HEK293 (cell line): ENCODE data around the gene KIF13A.

Experiments used
- CTCF ChIA-PET: fragments of 350-600 bp; formaldehyde crosslinking; extraction: SDS; loops from one replicate; lab custom pipeline; 2021; ENCODE audit warnings: antibody characterized with exemption; lab: Yijun Ruan, JAX
- POLR2A ChIA-PET: fragments of 300-600 bp; formaldehyde crosslinking; extraction: SDS; loops from one replicate; lab custom pipeline; 2020; ENCODE audit warnings: antibody characterized with exemption, inconsistent platforms; lab: Yijun Ruan, JAX
- H3K27ac ChIP-seq: fragments of 200-500 bp; sonication (Bioruptor generic); 2 replicates; pipeline ENCODE4 v1.5.1; 2014; ENCODE audit warnings: low read depth, low read length, control low read depth, inconsistent platforms; ENCODE audit errors: extremely low read depth
- H3K36me3 ChIP-seq, 2 experiments: fragments of 200-500 bp in 1 of 2; sonication (Bioruptor generic) in 1 of 2; 1 replicate in 1 of 2; 2 replicates in 1 of 2; pipeline ENCODE4 v1.5.1; 2014 to 2017; ENCODE audit warnings: inconsistent platforms in 2 of 2, low read length in 2 of 2; ENCODE audit not compliant: control insufficient read depth in 2 of 2, insufficient read depth in 1 of 2
- H3K4me1 ChIP-seq: fragments of 200-500 bp; sonication (Bioruptor generic); 2 replicates; pipeline ENCODE4 v1.5.1; 2014; ENCODE audit warnings: mild to moderate bottlenecking, low read length, inconsistent platforms; ENCODE audit not compliant: control insufficient read depth, insufficient read depth
- H3K4me3 ChIP-seq: 2 replicates; pipeline ENCODE4 v1.5.1; 2011; ENCODE audit warnings: low read depth, mild to moderate bottlenecking, control low read depth, low read length, moderate library complexity
- H3K9me3 ChIP-seq: fragments of 200-500 bp; sonication (Bioruptor generic); 2 replicates; pipeline ENCODE4 v1.5.1; 2014; ENCODE audit warnings: low read depth, low read length, inconsistent platforms; ENCODE audit not compliant: control insufficient read depth, insufficient read depth
- GLIS2 ChIP-seq: fragments of 450-650 bp; formaldehyde crosslinking; IDR thresholded peaks from 2 replicates; pipeline ENCODE4 v1.5.1; 2016; ENCODE audit warnings: missing biosample characterization, missing genetic modification characterization
- KLF17 ChIP-seq: fragments of 450-650 bp; formaldehyde crosslinking; IDR thresholded peaks from 2 replicates; pipeline ENCODE4 v1.5.1; 2016; ENCODE audit warnings: missing biosample characterization, missing genetic modification characterization
- ZFHX2 ChIP-seq: fragments of 450-650 bp; formaldehyde crosslinking; conservative IDR thresholded peaks from 2 replicates; pipeline ENCODE4 v1.5.1; 2016; ENCODE audit warnings: missing biosample characterization, missing genetic modification characterization
- ZNF148 ChIP-seq: fragments of 450-650 bp; formaldehyde crosslinking; IDR thresholded peaks from 2 replicates; pipeline ENCODE4 v1.5.0; 2017; ENCODE audit warnings: missing biosample characterization, missing genetic modification characterization, borderline replicate concordance
- ZNF211 ChIP-seq: fragments of 450-650 bp; formaldehyde crosslinking; IDR thresholded peaks from 2 replicates; pipeline ENCODE4 v1.5.1; 2016; ENCODE audit warnings: low read depth, missing biosample characterization, missing genetic modification characterization
- ZNF214 ChIP-seq: fragments of 450-650 bp; formaldehyde crosslinking; IDR thresholded peaks from 2 replicates; pipeline ENCODE4 v1.5.1; 2017; ENCODE audit warnings: missing biosample characterization, mild to moderate bottlenecking, missing genetic modification characterization, borderline replicate concordance
- ZNF280C ChIP-seq: fragments of 450-650 bp; formaldehyde crosslinking; IDR thresholded peaks from 2 replicates; pipeline ENCODE4 v1.5.1; 2016; ENCODE audit warnings: missing biosample characterization, missing genetic modification characterization
- ZNF449 ChIP-seq: fragments of 450-650 bp; formaldehyde crosslinking; IDR thresholded peaks from 2 replicates; pipeline ENCODE4 v1.5.1; 2017; ENCODE audit warnings: missing biosample characterization, mild to moderate bottlenecking, missing genetic modification characterization, moderate library complexity
- ZNF521 ChIP-seq: fragments of 450-650 bp; formaldehyde crosslinking; IDR thresholded peaks from 2 replicates; pipeline ENCODE4 v1.5.1; 2017; ENCODE audit warnings: missing biosample characterization, mild to moderate bottlenecking, missing genetic modification characterization
- ZNF600 ChIP-seq: fragments of 450-650 bp; formaldehyde crosslinking; IDR thresholded peaks from 2 replicates; pipeline ENCODE4 v1.5.1; 2016; ENCODE audit warnings: missing biosample characterization, missing genetic modification characterization
- ZNF626 ChIP-seq: fragments of 450-650 bp; sonication (Bioruptor Pico); formaldehyde crosslinking; IDR thresholded peaks from 2 replicates; pipeline ENCODE4 v1.5.1; 2018; ENCODE audit warnings: missing biosample characterization, missing genetic modification characterization, inconsistent platforms
- ZNF704 ChIP-seq: fragments of 450-650 bp; formaldehyde crosslinking; IDR thresholded peaks from 2 replicates; pipeline ENCODE4 v1.5.1; 2016; ENCODE audit warnings: missing biosample characterization, missing genetic modification characterization
- ZSCAN18 ChIP-seq: fragments of 450-650 bp; formaldehyde crosslinking; IDR thresholded peaks from 2 replicates; pipeline ENCODE4 v1.5.1; 2016; ENCODE audit warnings: missing biosample characterization, missing genetic modification characterization
- TF ChIP-seq, protein P1 (sequence below): fragments of 450-650 bp; formaldehyde crosslinking; IDR thresholded peaks from 2 replicates; pipeline ENCODE4 v1.5.1; 2016; ENCODE audit warnings: missing biosample characterization, missing genetic modification characterization
- TF ChIP-seq, protein P2 (sequence below): fragments of 450-650 bp; formaldehyde crosslinking; IDR thresholded peaks from 2 replicates; pipeline ENCODE4 v1.5.1; 2016; ENCODE audit warnings: missing biosample characterization, missing genetic modification characterization, low read depth

KIF13A gene

DNA sequence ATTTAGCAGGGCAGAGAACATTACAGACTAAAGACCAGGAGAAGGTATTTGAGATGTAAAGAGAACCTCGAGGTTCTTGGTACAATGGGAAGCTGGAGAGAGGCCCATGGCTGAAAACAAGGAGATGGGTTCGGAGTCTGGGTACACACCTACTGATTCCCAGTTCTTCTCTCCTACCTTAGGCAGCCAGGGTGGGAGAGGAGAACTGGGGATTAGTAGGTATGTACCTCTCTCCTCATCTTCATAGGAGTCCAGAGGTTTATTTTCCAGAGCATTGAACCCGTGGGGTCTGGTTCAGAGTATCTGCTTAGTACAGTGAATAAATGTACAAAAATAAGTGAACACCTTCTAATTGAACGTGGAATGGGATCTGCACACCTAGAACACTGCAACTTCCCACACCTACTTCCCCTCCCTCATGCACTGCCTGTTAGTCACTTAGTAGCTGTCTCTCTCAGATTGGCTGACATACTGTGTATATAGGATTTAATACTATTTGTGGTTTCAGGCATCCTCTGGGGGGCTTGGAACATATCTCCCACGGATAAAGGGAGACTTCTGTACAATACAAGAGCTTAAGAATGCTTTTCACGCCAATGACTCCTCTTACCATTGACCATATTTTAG, 257.2 kb downstream of the KIF13A start:
- ChIA-PET CTCF (interaction anchor here (0.5 to 1.5 kb wide), 2 partner anchors 74 to 281 kb away, joined by 3 to 5 read pairs; no protein-coding TSS in a partner anchor), POLR2A (no interaction called here)
- TF ChIP-seq ZNF211 (no peak), ZFHX2 (tag by site-specific recombination) (no peak), ZNF214 (no peak), GLIS2 (tag by site-specific recombination) (no peak), ZNF600 (tag by site-specific recombination) (no peak), ZSCAN18 (tag by site-specific recombination) (no peak), ZNF148 (tag by site-specific recombination) (no peak), ZNF626 (tag by site-specific recombination) (no peak), ZNF280C (no peak), ZNF449 (tag by site-specific recombination) (no peak), KLF17 (tag by site-specific recombination) (no peak), ZNF704 (no peak), ZNF521 (tag by site-specific recombination) (no peak)
- TF ChIP-seq, protein P1, sequence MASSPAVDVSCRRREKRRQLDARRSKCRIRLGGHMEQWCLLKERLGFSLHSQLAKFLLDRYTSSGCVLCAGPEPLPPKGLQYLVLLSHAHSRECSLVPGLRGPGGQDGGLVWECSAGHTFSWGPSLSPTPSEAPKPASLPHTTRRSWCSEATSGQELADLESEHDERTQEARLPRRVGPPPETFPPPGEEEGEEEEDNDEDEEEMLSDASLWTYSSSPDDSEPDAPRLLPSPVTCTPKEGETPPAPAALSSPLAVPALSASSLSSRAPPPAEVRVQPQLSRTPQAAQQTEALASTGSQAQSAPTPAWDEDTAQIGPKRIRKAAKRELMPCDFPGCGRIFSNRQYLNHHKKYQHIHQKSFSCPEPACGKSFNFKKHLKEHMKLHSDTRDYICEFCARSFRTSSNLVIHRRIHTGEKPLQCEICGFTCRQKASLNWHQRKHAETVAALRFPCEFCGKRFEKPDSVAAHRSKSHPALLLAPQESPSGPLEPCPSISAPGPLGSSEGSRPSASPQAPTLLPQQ (tag by site-specific recombination), result no peak
- TF ChIP-seq, protein P2, sequence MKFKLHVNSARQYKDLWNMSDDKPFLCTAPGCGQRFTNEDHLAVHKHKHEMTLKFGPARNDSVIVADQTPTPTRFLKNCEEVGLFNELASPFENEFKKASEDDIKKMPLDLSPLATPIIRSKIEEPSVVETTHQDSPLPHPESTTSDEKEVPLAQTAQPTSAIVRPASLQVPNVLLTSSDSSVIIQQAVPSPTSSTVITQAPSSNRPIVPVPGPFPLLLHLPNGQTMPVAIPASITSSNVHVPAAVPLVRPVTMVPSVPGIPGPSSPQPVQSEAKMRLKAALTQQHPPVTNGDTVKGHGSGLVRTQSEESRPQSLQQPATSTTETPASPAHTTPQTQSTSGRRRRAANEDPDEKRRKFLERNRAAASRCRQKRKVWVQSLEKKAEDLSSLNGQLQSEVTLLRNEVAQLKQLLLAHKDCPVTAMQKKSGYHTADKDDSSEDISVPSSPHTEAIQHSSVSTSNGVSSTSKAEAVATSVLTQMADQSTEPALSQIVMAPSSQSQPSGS, result no peak
- H3K4me3 ChIP-seq, result no peak overlapping the region
- H3K36me3 ChIP-seq, result no peaks in the 10 kb centered on the region
- no peaks in the 10 kb centered on the region for H3K4me1 ChIP-seq
- H3K27ac ChIP-seq, result no peak overlapping the region
- H3K9me3 ChIP-seq, result no peaks in the 10 kb centered on the region
